PC-3 (cell line): Measurements from ENCODE around the gene DGKE.

Experiments
- CTCF ChIP-seq: fragments of 300-600 bp; sonication (generic); conservative IDR thresholded peaks from 2 replicates; pipeline ENCODE4 v1.5.1; 2017; ENCODE audit warnings: antibody characterized with exemption, low read depth, mild to moderate bottlenecking, low read length
- EZH2 ChIP-seq: fragments of 300-600 bp; sonication (generic); IDR thresholded peaks from one replicate; pipeline ENCODE4 v1.6.1; 2017; ENCODE audit warnings: antibody characterized with exemption, mild to moderate bottlenecking, low read length; ENCODE audit not compliant: unreplicated experiment

GRCh38 chr17:56801459-56802178, 32.3 kb upstream of the DGKE start:
- TF ChIP-seq CTCF: no peak
- no peak for TF ChIP-seq EZH2
